GM18907 (cell line): ENCODE data around the gene KRT78.

Experiments
- ATAC-seq: cut with Tn5 transposase; IDR thresholded peaks from one replicate; pipeline ENCODE4 v1.9.1; 2021; ENCODE audit warnings: mild to moderate bottlenecking, moderate library complexity; ENCODE audit not compliant: unreplicated experiment

Gene KRT78

GRCh38 chr12:52838609-52839435 is 10.0 kb downstream of the KRT78 start:
- no peak for ATAC-seq

GRCh38 chr12:52837781-52838608 is 10.8 kb downstream of the KRT78 start:
- ATAC-seq, result no peak

DNA sequence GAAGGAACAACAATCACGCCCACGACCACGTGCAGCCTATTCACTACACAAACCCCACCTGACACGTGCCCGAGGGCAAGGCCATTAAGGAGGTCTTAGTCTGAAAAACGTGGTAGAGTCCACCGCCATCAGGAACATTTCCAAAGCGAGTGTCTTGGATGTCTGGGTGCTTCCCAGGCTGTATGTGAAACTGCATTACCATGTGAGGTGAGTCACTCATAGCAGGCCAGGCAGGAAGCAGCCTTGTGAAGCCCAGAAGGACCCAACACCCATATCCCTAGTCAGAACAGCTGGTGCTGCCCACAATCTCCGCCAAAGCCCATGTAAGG is 11.4 kb downstream of the KRT78 start:
- no peak for ATAC-seq

DNA sequence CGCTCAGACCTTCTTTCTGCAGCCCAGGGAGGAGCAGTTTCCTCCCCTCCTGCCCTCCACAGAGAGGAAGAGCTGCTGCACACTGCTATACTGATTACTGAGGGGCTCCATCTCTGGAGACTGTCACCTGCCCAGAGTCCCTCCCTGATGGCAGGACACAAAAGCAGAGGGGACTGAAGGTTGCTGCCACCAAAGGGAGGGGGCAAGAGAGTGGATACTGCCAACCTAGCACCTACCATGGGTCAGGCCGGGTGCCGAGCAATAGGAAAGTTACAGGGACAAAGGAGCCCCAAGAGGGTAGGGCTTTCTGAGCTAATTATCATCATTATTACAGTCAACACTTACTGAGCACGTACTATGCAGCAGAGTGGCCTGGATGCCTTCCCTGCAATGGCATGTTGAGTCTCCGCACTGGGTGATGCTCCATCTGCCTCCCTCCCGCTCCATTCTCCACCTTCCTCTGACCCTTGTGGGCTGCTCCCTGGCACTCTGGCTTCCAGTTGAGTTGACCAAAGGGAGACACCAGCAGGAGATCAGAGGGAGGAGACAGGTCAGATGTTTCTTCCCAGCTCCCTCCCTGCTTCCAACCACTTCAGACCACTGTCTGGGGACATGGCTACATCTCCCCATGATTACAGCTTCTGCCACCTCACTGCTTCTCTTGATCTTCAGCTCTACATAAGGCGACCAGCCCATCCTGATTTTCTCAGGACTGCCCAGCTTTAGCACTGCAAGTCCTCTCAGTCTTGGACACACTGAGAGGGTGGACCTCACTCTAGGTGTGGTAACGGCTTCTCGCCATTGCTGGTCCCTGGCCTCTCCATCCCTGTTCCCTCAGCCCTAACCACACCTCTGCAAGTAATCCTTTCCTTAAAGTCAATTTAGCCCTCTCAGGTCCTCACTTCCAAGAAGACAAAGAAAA is 12.0 kb downstream of the KRT78 start:
- no peak for ATAC-seq

DNA sequence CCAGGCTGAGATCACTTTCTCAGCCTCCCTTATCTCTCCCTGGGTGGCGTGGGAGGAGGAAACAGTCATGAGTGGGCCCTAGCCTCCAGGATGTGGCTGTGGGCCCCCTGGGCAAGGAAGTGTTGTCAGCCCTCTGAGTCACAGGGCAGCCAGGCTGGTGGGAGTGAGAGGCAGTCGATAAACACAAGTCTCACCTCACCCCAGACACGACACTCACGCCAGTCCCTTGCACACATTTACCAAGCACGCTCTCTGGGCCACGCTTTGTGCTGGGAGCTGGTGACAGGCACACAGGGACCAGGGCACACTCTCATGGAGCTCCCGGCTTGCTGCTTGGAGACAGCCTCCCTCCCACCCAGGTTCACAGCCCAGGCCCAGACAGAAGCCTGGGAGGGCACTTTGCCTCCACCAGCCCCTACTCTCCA is 12.7 kb downstream of the KRT78 start:
- ATAC-seq, result no peak

GRCh38 chr12:52835271-52836041 is 13.3 kb downstream of the KRT78 start:
- no peak for ATAC-seq

DNA sequence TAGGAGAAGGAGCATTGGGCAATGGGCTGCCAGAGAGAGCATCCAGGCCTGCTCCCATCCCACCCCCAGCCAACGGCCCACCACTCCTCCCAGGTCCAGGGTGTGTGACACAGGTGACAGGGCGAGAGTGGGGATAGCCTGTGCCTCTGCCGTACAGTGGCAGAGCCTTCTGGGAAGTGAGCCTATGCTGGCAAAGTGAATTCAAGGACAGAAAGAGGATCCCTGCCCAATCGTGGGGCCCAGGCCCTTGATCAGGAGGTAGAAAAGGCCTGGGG is 14.1 kb downstream of the KRT78 start:
- ATAC-seq, result no peak

DNA sequence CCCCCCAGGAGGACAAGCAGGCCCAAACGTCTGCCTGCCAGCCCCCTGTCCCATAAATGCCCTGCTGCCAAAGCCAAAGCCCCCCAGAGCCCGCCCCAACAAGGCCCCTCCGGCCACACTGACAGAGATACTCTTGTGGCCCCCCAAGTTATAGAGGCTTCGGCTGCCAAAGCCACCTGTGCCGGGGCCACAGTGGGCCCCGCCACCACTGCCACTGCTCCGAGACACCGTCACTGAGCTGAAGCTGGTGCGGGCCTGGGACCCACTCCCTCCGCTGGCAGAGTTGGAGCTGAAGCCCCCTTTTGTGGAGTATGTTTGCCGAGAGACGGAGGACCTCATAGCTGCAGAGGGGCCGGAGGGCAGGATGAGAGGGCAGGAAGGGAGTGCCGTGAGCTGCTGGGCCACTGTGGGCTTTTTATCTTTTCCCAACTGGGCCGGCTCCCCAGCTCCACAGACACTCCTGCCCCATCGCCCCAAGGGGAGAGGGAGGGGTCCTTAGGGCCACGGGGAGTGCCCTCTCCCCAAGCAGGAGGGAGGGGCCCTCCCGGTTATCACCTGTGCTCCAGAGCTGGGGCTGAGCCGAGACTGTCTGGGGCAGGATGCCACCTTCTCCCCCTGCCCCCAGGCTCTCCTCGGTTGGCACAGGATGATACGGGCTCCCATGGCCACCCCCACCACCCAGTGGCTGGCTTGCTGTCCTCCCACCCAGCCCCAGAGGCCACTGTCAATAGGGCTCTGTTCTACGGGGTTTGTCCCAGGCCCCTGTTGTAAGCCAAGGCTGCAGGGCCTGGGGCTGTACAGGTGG is 14.7 kb downstream of the KRT78 start, which contains the start of gene KRT79:
TSS of gene KRT79 (minus strand) at position 390 of the 805 bp plus-strand sequence. CDS start at position 339, 51 bp downstream.
- ATAC-seq, result no peak

DNA sequence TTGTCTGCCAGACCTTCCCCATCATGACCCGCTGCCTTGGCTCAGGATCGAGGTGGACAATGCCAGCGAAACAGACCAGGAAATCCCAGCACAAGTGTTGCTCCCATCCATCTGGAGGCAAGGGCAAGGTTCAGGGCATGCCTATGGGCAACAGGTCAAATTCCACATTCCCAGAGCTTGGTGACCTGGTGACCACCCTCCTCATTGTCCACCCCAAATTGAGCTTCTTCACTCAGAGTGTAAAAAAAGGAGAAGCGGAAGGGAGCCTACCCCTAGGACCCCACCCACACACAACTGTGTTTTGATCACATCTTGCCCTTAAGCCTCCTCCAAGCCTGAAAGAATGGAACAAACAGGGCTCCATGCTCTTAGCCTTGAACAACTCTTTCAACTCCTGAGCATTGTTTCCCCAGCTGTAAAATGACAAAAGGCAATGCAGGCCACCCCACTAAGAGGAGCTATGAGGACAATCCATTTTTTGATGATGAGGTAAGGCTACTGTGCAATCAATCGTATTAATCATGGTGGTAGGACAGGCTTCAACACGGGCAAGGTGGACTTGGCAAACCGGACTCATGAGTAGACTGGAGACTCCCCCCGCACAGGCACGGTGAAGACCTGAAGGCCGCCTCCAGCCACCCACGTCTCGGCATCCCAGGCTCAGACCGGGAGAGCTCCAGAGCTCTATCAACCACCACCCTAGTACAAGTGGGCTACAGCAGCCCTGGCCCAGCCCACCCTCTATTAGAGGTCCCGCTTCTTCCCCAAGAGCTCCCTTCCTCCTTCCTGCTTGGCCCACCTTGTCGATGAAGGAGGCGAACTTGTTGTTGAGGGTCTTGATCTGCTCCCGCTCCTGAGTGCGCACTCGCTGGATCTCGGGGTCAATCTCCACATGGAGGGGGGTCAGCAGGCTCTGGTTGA is 15.5 kb downstream of the KRT78 start:
- ATAC-seq, result no peak

- ATAC-seq, result no peak
Measured at GRCh38 chr12:52832451-52832850, 16.3 kb downstream of the KRT78 start.

DNA sequence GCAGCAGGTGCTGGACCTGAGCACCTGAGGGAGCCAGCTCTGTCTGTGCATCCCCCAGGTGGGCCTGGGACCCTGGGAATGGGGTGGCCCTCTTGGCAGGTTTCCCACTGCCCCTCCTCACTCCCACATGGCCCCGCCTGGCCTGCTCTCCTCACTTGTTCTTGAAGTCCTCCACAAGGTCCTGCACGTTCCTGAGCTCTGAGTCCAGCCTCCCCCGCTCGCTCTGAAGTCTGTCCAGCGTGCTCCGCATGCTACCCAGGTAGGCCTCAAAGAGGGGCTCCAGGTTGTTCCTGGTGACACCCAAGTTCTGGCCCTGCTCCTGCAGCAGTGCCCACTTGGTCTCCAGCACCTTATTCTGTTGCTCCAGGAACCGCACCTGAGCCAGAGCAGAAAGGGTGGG is 17.5 kb downstream of the KRT78 start:
- ATAC-seq, result no peak

DNA sequence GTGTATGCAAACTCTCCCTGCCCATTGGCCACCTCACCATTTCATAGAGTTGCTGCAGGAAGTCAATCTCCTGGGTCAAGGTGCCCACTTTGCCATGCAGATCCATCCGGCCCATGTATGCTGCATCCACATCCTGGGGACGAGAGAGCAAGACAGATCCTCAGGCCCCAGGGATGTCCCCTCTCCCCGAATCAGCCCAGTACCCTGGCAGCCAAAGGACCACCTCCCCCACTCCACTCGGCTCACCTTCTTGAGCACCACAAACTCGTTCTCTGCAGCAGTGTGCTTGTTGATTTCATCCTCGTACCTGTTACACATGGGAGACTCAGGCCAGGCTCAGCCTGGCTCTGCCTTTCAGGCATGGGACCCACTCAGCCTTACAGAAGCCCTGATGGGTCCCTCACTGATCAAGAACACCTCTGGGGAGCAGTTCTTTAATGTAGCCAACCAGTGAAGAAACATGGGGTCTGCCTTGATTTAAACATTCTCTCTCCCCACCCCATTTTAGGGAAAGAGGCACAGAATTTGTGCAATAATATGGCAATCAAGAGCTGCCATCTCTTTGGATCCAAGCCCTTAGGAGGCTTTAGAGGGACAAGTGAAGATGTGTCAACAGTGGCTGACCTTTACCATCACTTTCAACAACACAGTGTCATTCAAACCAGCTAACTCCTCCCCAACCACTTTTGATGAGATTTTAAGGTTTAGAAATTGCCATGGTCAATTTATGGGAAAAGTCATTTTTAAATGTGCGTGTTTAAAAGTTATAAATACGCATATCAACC is 18.6 kb downstream of the KRT78 start:
- ATAC-seq, result no peak

DNA sequence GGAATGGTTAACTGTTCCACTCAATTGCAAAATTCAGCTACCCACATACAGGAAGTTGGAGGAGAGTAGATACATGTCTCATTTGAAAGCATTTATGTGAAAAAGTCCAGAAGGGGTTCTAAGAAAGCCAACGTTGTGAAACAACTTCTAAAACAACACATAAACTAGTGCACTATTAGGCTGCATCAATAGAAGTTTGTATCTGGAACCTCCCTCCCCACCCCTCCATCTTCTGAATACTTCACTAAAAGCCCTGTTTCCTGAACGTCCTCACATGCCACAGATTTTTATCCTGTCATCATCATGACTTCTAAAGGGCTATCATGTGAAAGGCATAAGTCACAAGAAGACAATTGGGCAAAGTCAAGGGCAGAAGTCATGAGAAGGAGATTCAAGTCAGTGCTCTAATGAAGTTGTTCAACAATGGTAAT is 20.2 kb downstream of the KRT78 start:
- no peak for ATAC-seq

GRCh38 chr12:52828156-52828555 is 20.6 kb downstream of the KRT78 start:
- no peak for ATAC-seq

GRCh38 chr12:52827499-52828090 is 21.2 kb downstream of the KRT78 start:
- ATAC-seq, result no peak

GRCh38 chr12:52826611-52827498 is 21.9 kb downstream of the KRT78 start:
- no peak for ATAC-seq
